H9 (cell line): ENCODE data around the gene FPR2. TPM values are rescaled to one million over a fixed set of nuclear protein-coding genes. Genes with fewer than 3 reads are reported as not detected.

Experiments
- DNase-seq: peaks from one replicate; pipeline ENCODE4 v3.0.0-alpha.2; 2017
- H2AFZ ChIP-seq: one replicate; pipeline ENCODE4 v1.6.1; 2013; ENCODE audit warnings: mild to moderate bottlenecking, low read length, control low read depth, moderate library complexity
- H2AK5ac ChIP-seq: 2 replicates; pipeline ENCODE4 v1.6.1; 2013; ENCODE audit warnings: low read length, control low read depth, mixed read lengths; ENCODE audit not compliant: insufficient read length
- H2BK120ac ChIP-seq: one replicate; pipeline ENCODE4 v1.6.1; 2013; ENCODE audit warnings: low read depth, mild to moderate bottlenecking, low read length, control low read depth, inconsistent platforms; ENCODE audit not compliant: poor library complexity, severe bottlenecking
- H2BK12ac ChIP-seq: 2 replicates; pipeline ENCODE4 v1.6.1; 2013; ENCODE audit warnings: low read length, control low read depth, mixed read lengths, low read depth; ENCODE audit not compliant: insufficient read length
- H2BK15ac ChIP-seq: 2 replicates; pipeline ENCODE4 v1.6.1; 2013; ENCODE audit warnings: low read depth, low read length, control low read depth
- H2BK20ac ChIP-seq: one replicate; pipeline ENCODE4 v1.6.1; 2013; ENCODE audit warnings: low read depth, mild to moderate bottlenecking, low read length, control low read depth, inconsistent platforms; ENCODE audit not compliant: poor library complexity, severe bottlenecking
- H2BK5ac ChIP-seq: 2 replicates; pipeline ENCODE4 v1.6.1; 2013; ENCODE audit warnings: low read length, control low read depth, mixed read lengths; ENCODE audit not compliant: insufficient read length
- H3K14ac ChIP-seq: 2 replicates; pipeline ENCODE4 v1.6.1; 2013; ENCODE audit warnings: low read length, control low read depth; ENCODE audit not compliant: insufficient read depth
- H3K18ac ChIP-seq: 2 replicates; pipeline ENCODE4 v1.6.1; 2013; ENCODE audit warnings: low read depth, mild to moderate bottlenecking, mixed read lengths, low read length, control low read depth; ENCODE audit not compliant: insufficient read length
- H3K23ac ChIP-seq: 2 replicates; pipeline ENCODE4 v1.6.1; 2013; ENCODE audit warnings: low read length, control low read depth, mixed read lengths, low read depth; ENCODE audit not compliant: insufficient read length
- H3K23me2 ChIP-seq: 2 replicates; pipeline ENCODE4 v1.6.1; 2013; ENCODE audit warnings: low read depth, mild to moderate bottlenecking, mixed read lengths, low read length, control low read depth; ENCODE audit not compliant: insufficient read length, poor library complexity, severe bottlenecking
- H3K27ac ChIP-seq: 2 replicates; pipeline ENCODE4 v1.5.1; 2013; ENCODE audit warnings: low read length, control low read depth, mixed read lengths, low read depth; ENCODE audit not compliant: insufficient read length
- H3K27me3 ChIP-seq: 2 replicates; pipeline ENCODE4 v1.6.1; 2013; ENCODE audit warnings: low read length, control low read depth, inconsistent platforms; ENCODE audit not compliant: insufficient read depth
- H3K4ac ChIP-seq: 2 replicates; pipeline ENCODE4 v1.6.1; 2013; ENCODE audit warnings: low read depth, mild to moderate bottlenecking, control low read depth, inconsistent platforms, low read length, moderate library complexity
- H3K4me1 ChIP-seq: 2 replicates; pipeline ENCODE4 v1.6.1; 2013; ENCODE audit warnings: low read length, control low read depth, inconsistent platforms; ENCODE audit not compliant: insufficient read depth
- H3K4me2 ChIP-seq: 2 replicates; pipeline ENCODE4 v1.6.1; 2013; ENCODE audit warnings: low read length, control low read depth, mixed read lengths; ENCODE audit not compliant: insufficient read length, insufficient read depth
- H3K56ac ChIP-seq: 2 replicates; pipeline ENCODE4 v1.6.1; 2013; ENCODE audit warnings: low read depth, mild to moderate bottlenecking, mixed read lengths, low read length, control low read depth; ENCODE audit not compliant: insufficient read length
- H3K79me1 ChIP-seq: 2 replicates; pipeline ENCODE4 v1.6.1; 2013; ENCODE audit warnings: low read depth, mild to moderate bottlenecking, moderate library complexity, low read length, control low read depth, inconsistent platforms; ENCODE audit not compliant: insufficient read depth, poor library complexity, severe bottlenecking
- H3K79me2 ChIP-seq: 2 replicates; pipeline ENCODE4 v1.6.1; 2013; ENCODE audit warnings: low read length, control low read depth, inconsistent platforms; ENCODE audit not compliant: insufficient read depth
- H3K9ac ChIP-seq: 2 replicates; pipeline ENCODE4 v1.6.1; 2013; ENCODE audit warnings: low read length, control low read depth, mixed read lengths; ENCODE audit not compliant: insufficient read length; ENCODE audit errors: extremely low read depth
- H3K9me3 ChIP-seq: one replicate; pipeline ENCODE4 v1.6.1; 2013; ENCODE audit warnings: low read depth, low read length, inconsistent platforms; ENCODE audit not compliant: control insufficient read depth
- H3T11ph ChIP-seq: one replicate; pipeline ENCODE4 v1.6.1; 2013; ENCODE audit warnings: mild to moderate bottlenecking, low read length, control low read depth, inconsistent platforms
- H4K20me1 ChIP-seq: one replicate; pipeline ENCODE4 v1.6.1; 2013; ENCODE audit not compliant: control insufficient read depth, insufficient read length, insufficient read depth
- H4K5ac ChIP-seq: 2 replicates; pipeline ENCODE4 v1.6.1; 2013; ENCODE audit warnings: low read depth, mild to moderate bottlenecking, mixed read lengths, low read length, control low read depth; ENCODE audit not compliant: insufficient read length
- H4K8ac ChIP-seq: replicated peaks from 2 replicates; pipeline ENCODE4 v1.6.1; 2013; ENCODE audit warnings: low read length, control low read depth, mixed read lengths, low read depth; ENCODE audit not compliant: insufficient read length
- H4K91ac ChIP-seq: 2 replicates; pipeline ENCODE4 v1.6.1; 2013; ENCODE audit warnings: low read depth, mild to moderate bottlenecking, moderate library complexity, mixed read lengths, low read length, control low read depth; ENCODE audit not compliant: insufficient read length
- H3K27ac Mint-ChIP-seq, 3 experiments: 2 replicates in 2 of 3; 3 replicates in 1 of 3; pipeline ENCODE4 v1.8.0; 2020 to 2021; ENCODE audit warnings: mixed read lengths in 3 of 3, mild to moderate bottlenecking in 1 of 3, moderate library complexity in 1 of 3
- H3K27me3 Mint-ChIP-seq: 2 replicates; pipeline ENCODE4 v1.8.0; 2021; ENCODE audit warnings: low read depth, mild to moderate bottlenecking, moderate library complexity, mixed read lengths
- H3K36me3 Mint-ChIP-seq, 3 experiments: 2 replicates in 2 of 3; 3 replicates in 1 of 3; pipeline ENCODE4 v1.8.0; 2020 to 2021; ENCODE audit warnings: low read depth in 3 of 3, mixed read lengths in 3 of 3; ENCODE audit not compliant: insufficient read depth in 1 of 3
- H3K4me1 Mint-ChIP-seq, 2 experiments: 2 replicates each; pipeline ENCODE4 v1.8.0; 2020; ENCODE audit warnings: mixed read lengths in 2 of 2
- H3K4me3 Mint-ChIP-seq, 2 experiments: 2 replicates in 1 of 2; 3 replicates in 1 of 2; pipeline ENCODE4 v1.8.0; 2020 to 2021; ENCODE audit warnings: mild to moderate bottlenecking in 2 of 2, mixed read lengths in 2 of 2, moderate library complexity in 1 of 2
- H3K9me3 Mint-ChIP-seq, 2 experiments: 2 replicates in 1 of 2; 3 replicates in 1 of 2; pipeline ENCODE4 v1.8.0; 2020; ENCODE audit warnings: mild to moderate bottlenecking in 2 of 2, mixed read lengths in 2 of 2, moderate library complexity in 1 of 2
- CTCF ChIP-seq: fragments of 200-600 bp; sonication (generic); conservative IDR thresholded peaks from 3 replicates; pipeline ENCODE4 v1.8.0; 2021; ENCODE audit warnings: antibody characterized with exemption, mild to moderate bottlenecking
- WGBS: extraction: QIAGEN DNeasy Blood & Tissue Kit; methylation state at CpG from one replicate; pipeline ENCODE4 v1.1.7; 2013; ENCODE audit warnings: missing lambda C conversion rate, low lambda C conversion rate, mixed read lengths; ENCODE audit not compliant: insufficient read length; ENCODE audit errors: extremely low coverage; 5-methylcytosine and 5-hydroxymethylcytosine counted together
- total RNA-seq: library from RNA; stranded (reverse); gene quantifications from 2 replicates; pipeline ENCODE4 v1.2.1, GENCODE V29; 2021

The FPR2 gene
- total RNA-seq, 1 experiment from 2014 or later = not detected

GRCh38 chr19:51777570-51778462, 16.8 kb downstream of the FPR2 start:
- no peak overlapping the region for H4K8ac ChIP-seq
- H4K5ac ChIP-seq = no peak overlapping the region
- peak; percentile 84 for TF ChIP-seq CTCF
- WGBS = no CpG with 5 or more reads among the region's 23 CpGs
- H3K27me3 ChIP-seq = no peaks in the 10 kb centered on the region
- H3K18ac ChIP-seq = no peak overlapping the region
- H2AK5ac ChIP-seq = no peak overlapping the region
- no peak overlapping the region for H3K4ac ChIP-seq
- H2BK5ac ChIP-seq = no peak overlapping the region
- DNase-seq = peak; percentile 72
- peak overlapping the region; percentile 71 for H2AFZ ChIP-seq
- peaks cover 0 to 6% of the 10 kb centered on the region in 2 experiments; a peak in 2 of 4 replicates for H3K4me1 Mint-ChIP-seq
- peaks cover 6 to 65% of the 10 kb centered on the region in 2 experiments for H3K9me3 Mint-ChIP-seq
- no peak overlapping the region for H3T11ph ChIP-seq
- H2BK20ac ChIP-seq = no peak overlapping the region
- no peak overlapping the region for H3K23ac ChIP-seq
- no peaks in the 10 kb centered on the region for H3K79me2 ChIP-seq
- no peak overlapping the region for H3K56ac ChIP-seq
- H3K27ac ChIP-seq = no peak overlapping the region
- no peak overlapping the region for H3K14ac ChIP-seq
- H2BK15ac ChIP-seq = no peak overlapping the region
- H3K9ac ChIP-seq = no peak overlapping the region
- no peaks in the 10 kb centered on the region for H3K23me2 ChIP-seq
- no peaks in the 10 kb centered on the region for H3K4me1 ChIP-seq
- H3K4me2 ChIP-seq = no peak overlapping the region
- H3K9me3 ChIP-seq = no peaks in the 10 kb centered on the region
- no peak overlapping the region for H4K91ac ChIP-seq
- H4K20me1 ChIP-seq = no peaks in the 10 kb centered on the region
- no peak overlapping the region; a peak in 1 of 5 replicates for H3K4me3 Mint-ChIP-seq
- no peaks in the 10 kb centered on the region for H3K79me1 ChIP-seq
- peaks cover 50% of the 10 kb centered on the region for H3K27me3 Mint-ChIP-seq
- H2BK12ac ChIP-seq = no peak overlapping the region
- H3K36me3 Mint-ChIP-seq = no peaks in the 10 kb centered on the region
- H3K27ac Mint-ChIP-seq = peak overlapping the region in 1 of 3 experiments; percentile 79; a peak in 2 of 7 replicates
- no peak overlapping the region for H2BK120ac ChIP-seq
